Measurements from ENCODE around the gene TRPM7.
"Not testable (repeated sequence)": the region's sequence is repeated elsewhere in the genome, so short reads cannot be mapped to it uniquely, and the experiment has no call there.

TRPM7 gene

GRCh38 chr15:50616960-50617359, 69.6 kb downstream of the TRPM7 start:
- no CpG with 5 or more reads among the region's 6 CpGs for WGBS (ENCODE audit: insufficient coverage, insufficient read length)
- not testable (repeated sequence) for DNase-seq (ENCODE audit: low read depth, low spot score); H3K36me3 ChIP-seq (ENCODE audit: control insufficient read depth, insufficient read depth, low read length); H3K4me1 ChIP-seq (ENCODE audit: control insufficient read depth, insufficient read depth, low read length); H3K4me3 ChIP-seq (ENCODE audit: low read length); H3K9me3 ChIP-seq (ENCODE audit: control insufficient read depth, insufficient read depth, low read length); H3K27ac ChIP-seq (ENCODE audit: low read length); H3K27me3 ChIP-seq (ENCODE audit: control insufficient read depth, insufficient read depth, low read length)

GRCh38 chr15:50616554-50616953, 70.0 kb downstream of the TRPM7 start:
- not testable (repeated sequence) for DNase-seq (ENCODE audit: low read depth, low spot score); H3K4me3 ChIP-seq (ENCODE audit: low read length); H3K9me3 ChIP-seq (ENCODE audit: control insufficient read depth, insufficient read depth, low read length); H3K27ac ChIP-seq (ENCODE audit: low read length); H3K36me3 ChIP-seq (ENCODE audit: control insufficient read depth, insufficient read depth, low read length); H3K27me3 ChIP-seq (ENCODE audit: control insufficient read depth, insufficient read depth, low read length); H3K4me1 ChIP-seq (ENCODE audit: control insufficient read depth, insufficient read depth, low read length)
- WGBS (ENCODE audit: insufficient coverage, insufficient read length), result no CpG with 5 or more reads among the region's 2 CpGs

- no peaks in the 10 kb centered on the region for H3K36me3 ChIP-seq (ENCODE audit: control insufficient read depth, insufficient read depth, low read length)
- H3K9me3 ChIP-seq (ENCODE audit: control insufficient read depth, insufficient read depth, low read length), result no peaks in the 10 kb centered on the region
- H3K4me3 ChIP-seq (ENCODE audit: low read length), result no peak overlapping the region
- no peak overlapping the region for H3K27ac ChIP-seq (ENCODE audit: low read length)
- H3K4me1 ChIP-seq (ENCODE audit: control insufficient read depth, insufficient read depth, low read length), result no peaks in the 10 kb centered on the region
- H3K27me3 ChIP-seq (ENCODE audit: control insufficient read depth, insufficient read depth, low read length), result no peaks in the 10 kb centered on the region
- no peak for DNase-seq (ENCODE audit: low read depth, low spot score)
- no CpG with 5 or more reads among the region's 5 CpGs for WGBS (ENCODE audit: insufficient coverage, insufficient read length)
These were observed 73.0 kb downstream of the TRPM7 start for GRCh38 chr15:50613600-50613999.

- Histone ChIP-seq H3K4me1 (ENCODE audit: control insufficient read depth, insufficient read depth, low read length) (no peaks in the 10 kb centered on the region), H3K4me3 (ENCODE audit: low read length) (no peak overlapping the region), H3K27me3 (ENCODE audit: control insufficient read depth, insufficient read depth, low read length) (no peaks in the 10 kb centered on the region), H3K36me3 (ENCODE audit: control insufficient read depth, insufficient read depth, low read length) (no peaks in the 10 kb centered on the region), H3K27ac (ENCODE audit: low read length) (no peak overlapping the region), H3K9me3 (ENCODE audit: control insufficient read depth, insufficient read depth, low read length) (no peaks in the 10 kb centered on the region)
- no peak for DNase-seq (ENCODE audit: low read depth, low spot score)
- no CpG with 5 or more reads among the region's 1 CpG for WGBS (ENCODE audit: insufficient coverage, insufficient read length)
These were observed 79.5 kb downstream of the TRPM7 start for GRCh38 chr15:50607129-50607528.

- Histone ChIP-seq H3K9me3 (ENCODE audit: control insufficient read depth, insufficient read depth, low read length) (no peaks in the 10 kb centered on the region), H3K36me3 (ENCODE audit: control insufficient read depth, insufficient read depth, low read length) (no peaks in the 10 kb centered on the region), H3K27me3 (ENCODE audit: control insufficient read depth, insufficient read depth, low read length) (no peaks in the 10 kb centered on the region), H3K4me3 (ENCODE audit: low read length) (no peak overlapping the region), H3K4me1 (ENCODE audit: control insufficient read depth, insufficient read depth, low read length) (no peaks in the 10 kb centered on the region), H3K27ac (ENCODE audit: low read length) (no peak overlapping the region)
- 100% methylated on average over 1 of the region's 2 CpGs for WGBS (ENCODE audit: insufficient coverage, insufficient read length)
- DNase-seq (ENCODE audit: low read depth, low spot score), result no peak
These were observed 81.1 kb downstream of the TRPM7 start for GRCh38 chr15:50605462-50605861.

- H3K4me1 ChIP-seq (ENCODE audit: control insufficient read depth, insufficient read depth, low read length); DNase-seq (ENCODE audit: low read depth, low spot score); H3K27me3 ChIP-seq (ENCODE audit: control insufficient read depth, insufficient read depth, low read length); H3K9me3 ChIP-seq (ENCODE audit: control insufficient read depth, insufficient read depth, low read length); H3K27ac ChIP-seq (ENCODE audit: low read length); H3K4me3 ChIP-seq (ENCODE audit: low read length); H3K36me3 ChIP-seq (ENCODE audit: control insufficient read depth, insufficient read depth, low read length): not testable (repeated sequence)
- WGBS (ENCODE audit: insufficient coverage, insufficient read length), result no CpG with 5 or more reads among the region's 5 CpGs
These were observed 84.6 kb downstream of the TRPM7 start for GRCh38 chr15:50602028-50602427.

GRCh38 chr15:50594311-50594710, 92.3 kb downstream of the TRPM7 start:
- no peaks in the 10 kb centered on the region for H3K4me1 ChIP-seq (ENCODE audit: control insufficient read depth, insufficient read depth, low read length)
- no peaks in the 10 kb centered on the region for H3K27me3 ChIP-seq (ENCODE audit: control insufficient read depth, insufficient read depth, low read length)
- H3K36me3 ChIP-seq (ENCODE audit: control insufficient read depth, insufficient read depth, low read length), result peaks cover 3% of the 10 kb centered on the region; the same call in 1 of the 2 replicates
- H3K4me3 ChIP-seq (ENCODE audit: low read length), result no peak overlapping the region
- whole genome bisulfite sequencing (ENCODE audit: insufficient coverage, insufficient read length), result no CpG with 5 or more reads among the region's 2 CpGs
- no peak for DNase-seq (ENCODE audit: low read depth, low spot score)
- H3K9me3 ChIP-seq (ENCODE audit: control insufficient read depth, insufficient read depth, low read length), result no peaks in the 10 kb centered on the region
- H3K27ac ChIP-seq (ENCODE audit: low read length), result no peak overlapping the region

- no peaks in the 10 kb centered on the region for H3K4me1 ChIP-seq (ENCODE audit: control insufficient read depth, insufficient read depth, low read length)
- no peak overlapping the region for H3K27ac ChIP-seq (ENCODE audit: low read length)
- no peak overlapping the region for H3K4me3 ChIP-seq (ENCODE audit: low read length)
- 100% methylated on average over 2 of the region's 3 CpGs for whole genome bisulfite sequencing (ENCODE audit: insufficient coverage, insufficient read length)
- no peaks in the 10 kb centered on the region for H3K9me3 ChIP-seq (ENCODE audit: control insufficient read depth, insufficient read depth, low read length)
- no peak for DNase-seq (ENCODE audit: low read depth, low spot score)
- H3K27me3 ChIP-seq (ENCODE audit: control insufficient read depth, insufficient read depth, low read length), result no peaks in the 10 kb centered on the region
- peaks cover 3% of the 10 kb centered on the region; the same call in 1 of the 2 replicates for H3K36me3 ChIP-seq (ENCODE audit: control insufficient read depth, insufficient read depth, low read length)
These were observed 92.8 kb downstream of the TRPM7 start for GRCh38 chr15:50593761-50594160.

- Histone ChIP-seq H3K4me3 (ENCODE audit: low read length) (no peak overlapping the region), H3K27ac (ENCODE audit: low read length) (no peak overlapping the region), H3K9me3 (ENCODE audit: control insufficient read depth, insufficient read depth, low read length) (no peaks in the 10 kb centered on the region), H3K36me3 (ENCODE audit: control insufficient read depth, insufficient read depth, low read length) (peaks cover 3% of the 10 kb centered on the region; the same call in 1 of the 2 replicates), H3K4me1 (ENCODE audit: control insufficient read depth, insufficient read depth, low read length) (no peaks in the 10 kb centered on the region), H3K27me3 (ENCODE audit: control insufficient read depth, insufficient read depth, low read length) (no peaks in the 10 kb centered on the region)
- WGBS (ENCODE audit: insufficient coverage, insufficient read length), result no CpG with 5 or more reads among the region's 1 CpG
- no peak for DNase-seq (ENCODE audit: low read depth, low spot score)
These were observed 96.3 kb downstream of the TRPM7 start for GRCh38 chr15:50590288-50590687.

GRCh38 chr15:50577492-50577891, 109.1 kb downstream of the TRPM7 start:
- no CpG with 5 or more reads among the region's 2 CpGs for WGBS (ENCODE audit: insufficient coverage, insufficient read length)
- H3K36me3 ChIP-seq (ENCODE audit: control insufficient read depth, insufficient read depth, low read length), result no peaks in the 10 kb centered on the region; the same call in 1 of the 2 replicates
- no peak overlapping the region for H3K27ac ChIP-seq (ENCODE audit: low read length)

GRCh38 chr15:50576166-50576565, 110.4 kb downstream of the TRPM7 start:
- no peak for DNase-seq (ENCODE audit: low read depth, low spot score)
- no CpG with 5 or more reads among the region's 1 CpG for WGBS (ENCODE audit: insufficient coverage, insufficient read length)
- no peaks in the 10 kb centered on the region for H3K27me3 ChIP-seq (ENCODE audit: control insufficient read depth, insufficient read depth, low read length)
- H3K4me1 ChIP-seq (ENCODE audit: control insufficient read depth, insufficient read depth, low read length), result no peaks in the 10 kb centered on the region
- H3K9me3 ChIP-seq (ENCODE audit: control insufficient read depth, insufficient read depth, low read length), result no peaks in the 10 kb centered on the region
- H3K36me3 ChIP-seq (ENCODE audit: control insufficient read depth, insufficient read depth, low read length), result no peaks in the 10 kb centered on the region; the same call in 1 of the 2 replicates
- no peak overlapping the region for H3K27ac ChIP-seq (ENCODE audit: low read length)
- no peak overlapping the region for H3K4me3 ChIP-seq (ENCODE audit: low read length)

More at GRCh38 chr15:50577492-50577891, 109.1 kb downstream of the TRPM7 start:
- Histone ChIP-seq H3K9me3 (ENCODE audit: control insufficient read depth, insufficient read depth, low read length) (no peaks in the 10 kb centered on the region), H3K4me1 (ENCODE audit: control insufficient read depth, insufficient read depth, low read length) (no peaks in the 10 kb centered on the region), H3K27me3 (ENCODE audit: control insufficient read depth, insufficient read depth, low read length) (no peaks in the 10 kb centered on the region), H3K4me3 (ENCODE audit: low read length) (no peak overlapping the region)
- DNase-seq (ENCODE audit: low read depth, low spot score), result no peak
